ENCODE data around the gene HFE.
"Not testable (repeated sequence)": the region's sequence is repeated elsewhere in the genome, so short reads cannot be mapped to it uniquely, and the experiment has no call there.

The HFE gene

DNA sequence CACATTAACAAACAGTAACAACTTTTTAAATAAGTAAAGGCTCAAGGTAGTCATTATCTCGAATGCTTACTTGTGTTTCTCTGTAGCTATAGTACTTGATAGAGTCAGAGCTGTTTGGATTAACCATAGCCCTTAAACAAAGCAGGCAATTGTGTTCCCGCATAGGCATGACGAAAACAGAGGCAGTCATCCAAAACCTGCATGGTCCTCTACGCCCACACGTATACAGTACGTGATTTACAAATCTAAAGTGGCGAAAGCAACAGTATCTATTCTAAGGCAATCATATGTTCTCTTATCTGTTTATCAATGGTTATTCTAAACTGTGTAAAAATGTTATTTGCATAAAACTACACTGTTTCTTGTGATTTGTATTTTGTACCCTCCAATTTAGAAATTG is 31.8 kb downstream of the HFE start:
- Histone ChIP-seq H2AFZ (ENCODE audit: low read depth, low read length, severe bottlenecking) (peak overlapping the region; percentile 10), H3K4me3 (ENCODE audit: insufficient read depth, low read length, poor library complexity, severe bottlenecking) (no peak overlapping the region), H4K20me1 (ENCODE audit: low read depth, low read length) (no peaks in the 10 kb centered on the region), H3K36me3 (ENCODE audit: low read length) (no peaks in the 10 kb centered on the region), H3F3A (ENCODE audit: insufficient read depth) (peaks cover 18% of the 10 kb centered on the region), H3K9me2 (replicated peaks; ENCODE audit: insufficient read depth, low read length) (no peaks in the 10 kb centered on the region), H3K79me2 (ENCODE audit: insufficient read depth, low read length) (no peaks in the 10 kb centered on the region), H3K9me3 (ENCODE audit: insufficient read depth, low read length) (no peaks in the 10 kb centered on the region), H3K9ac (ENCODE audit: low read length) (no peak overlapping the region), H3K27ac (ENCODE audit: low read depth, low read length) (no peak overlapping the region), H3K4me2 (ENCODE audit: low read depth, low read length, poor library complexity, severe bottlenecking) (no peak overlapping the region), H3K27me3 (ENCODE audit: low read length) (no peaks in the 10 kb centered on the region)
- TF ChIP-seq, protein P1, sequence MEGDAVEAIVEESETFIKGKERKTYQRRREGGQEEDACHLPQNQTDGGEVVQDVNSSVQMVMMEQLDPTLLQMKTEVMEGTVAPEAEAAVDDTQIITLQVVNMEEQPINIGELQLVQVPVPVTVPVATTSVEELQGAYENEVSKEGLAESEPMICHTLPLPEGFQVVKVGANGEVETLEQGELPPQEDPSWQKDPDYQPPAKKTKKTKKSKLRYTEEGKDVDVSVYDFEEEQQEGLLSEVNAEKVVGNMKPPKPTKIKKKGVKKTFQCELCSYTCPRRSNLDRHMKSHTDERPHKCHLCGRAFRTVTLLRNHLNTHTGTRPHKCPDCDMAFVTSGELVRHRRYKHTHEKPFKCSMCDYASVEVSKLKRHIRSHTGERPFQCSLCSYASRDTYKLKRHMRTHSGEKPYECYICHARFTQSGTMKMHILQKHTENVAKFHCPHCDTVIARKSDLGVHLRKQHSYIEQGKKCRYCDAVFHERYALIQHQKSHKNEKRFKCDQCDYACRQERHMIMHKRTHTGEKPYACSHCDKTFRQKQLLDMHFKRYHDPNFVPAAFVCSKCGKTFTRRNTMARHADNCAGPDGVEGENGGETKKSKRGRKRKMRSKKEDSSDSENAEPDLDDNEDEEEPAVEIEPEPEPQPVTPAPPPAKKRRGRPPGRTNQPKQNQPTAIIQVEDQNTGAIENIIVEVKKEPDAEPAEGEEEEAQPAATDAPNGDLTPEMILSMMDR (IDR thresholded peaks at IDR 0.05; ENCODE audit: insufficient read depth, low read length, poor library complexity, severe bottlenecking): no peak
- TF ChIP-seq EZH2phosphoT487 (conservative IDR thresholded peaks at IDR 0.05; ENCODE audit: low read length): no peak

DNA sequence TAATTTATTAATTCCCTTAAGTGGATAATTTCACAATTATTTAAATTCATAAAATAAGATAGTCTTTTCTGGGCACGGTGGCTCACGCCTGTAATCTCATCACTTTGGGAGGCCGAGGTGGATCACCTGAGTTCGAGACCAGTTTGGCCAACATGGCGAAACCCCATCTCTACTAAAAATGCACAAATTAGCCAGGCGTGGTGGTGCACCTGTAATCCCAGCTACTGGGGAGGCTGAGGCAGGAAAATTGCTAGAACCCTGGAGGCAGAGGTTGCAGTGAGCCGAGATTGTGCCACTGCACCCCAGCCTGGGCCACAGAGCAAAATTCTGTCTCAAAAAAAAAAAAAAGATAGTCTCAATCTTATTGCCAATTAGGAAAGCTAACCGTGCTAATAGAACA is 32.9 kb downstream of the HFE start:
- not testable (repeated sequence) for H3K9ac ChIP-seq (ENCODE audit: low read length); H3K9me3 ChIP-seq (ENCODE audit: insufficient read depth, low read length); H3K27me3 ChIP-seq (ENCODE audit: low read length); H4K20me1 ChIP-seq (ENCODE audit: low read depth, low read length); H3K9me2 ChIP-seq (replicated peaks; ENCODE audit: insufficient read depth, low read length); H3K27ac ChIP-seq (ENCODE audit: low read depth, low read length); H3K4me2 ChIP-seq (ENCODE audit: low read depth, low read length, poor library complexity, severe bottlenecking); H3K36me3 ChIP-seq (ENCODE audit: low read length); H3K4me3 ChIP-seq (ENCODE audit: insufficient read depth, low read length, poor library complexity, severe bottlenecking); H3K79me2 ChIP-seq (ENCODE audit: insufficient read depth, low read length); H2AFZ ChIP-seq (ENCODE audit: low read depth, low read length, severe bottlenecking)
- H3F3A ChIP-seq (ENCODE audit: insufficient read depth): peaks cover 29% of the 10 kb centered on the region

DNA sequence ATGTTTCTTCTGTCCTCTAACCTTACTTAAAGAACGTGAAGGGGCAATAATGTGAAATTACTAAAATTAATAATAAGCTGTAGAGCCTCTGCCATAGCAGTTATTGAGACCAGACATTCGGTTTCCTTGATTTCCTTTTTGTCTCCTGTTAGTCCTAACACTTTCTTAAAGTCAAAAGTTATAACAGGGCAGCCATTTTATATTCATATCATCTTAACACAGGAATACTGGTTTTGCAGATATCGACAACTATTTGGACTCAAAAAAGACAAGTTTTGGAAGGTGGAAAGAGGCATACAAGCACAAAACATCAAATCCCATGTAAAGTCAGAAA is 33.5 kb downstream of the HFE start:
- H3K79me2 ChIP-seq (ENCODE audit: insufficient read depth, low read length): no peaks in the 10 kb centered on the region
- H3K36me3 ChIP-seq (ENCODE audit: low read length): no peaks in the 10 kb centered on the region
- no peak for TF ChIP-seq EZH2phosphoT487 (conservative IDR thresholded peaks at IDR 0.05; ENCODE audit: low read length)
- H3K9me2 ChIP-seq (replicated peaks; ENCODE audit: insufficient read depth, low read length): no peaks in the 10 kb centered on the region
- H2AFZ ChIP-seq (ENCODE audit: low read depth, low read length, severe bottlenecking): no peak overlapping the region
- H3K9ac ChIP-seq (ENCODE audit: low read length): no peak overlapping the region
- no peaks in the 10 kb centered on the region for H3K27me3 ChIP-seq (ENCODE audit: low read length)
- peaks cover 33% of the 10 kb centered on the region for H3F3A ChIP-seq (ENCODE audit: insufficient read depth)
- peak overlapping the region; percentile 17; the same call in 1 of the 2 replicates for H3K27ac ChIP-seq (ENCODE audit: low read depth, low read length)
- H3K4me3 ChIP-seq (ENCODE audit: insufficient read depth, low read length, poor library complexity, severe bottlenecking): no peak overlapping the region
- H3K4me2 ChIP-seq (ENCODE audit: low read depth, low read length, poor library complexity, severe bottlenecking): no peak overlapping the region
- no peaks in the 10 kb centered on the region for H3K9me3 ChIP-seq (ENCODE audit: insufficient read depth, low read length)
- H4K20me1 ChIP-seq (ENCODE audit: low read depth, low read length): no peaks in the 10 kb centered on the region

DNA sequence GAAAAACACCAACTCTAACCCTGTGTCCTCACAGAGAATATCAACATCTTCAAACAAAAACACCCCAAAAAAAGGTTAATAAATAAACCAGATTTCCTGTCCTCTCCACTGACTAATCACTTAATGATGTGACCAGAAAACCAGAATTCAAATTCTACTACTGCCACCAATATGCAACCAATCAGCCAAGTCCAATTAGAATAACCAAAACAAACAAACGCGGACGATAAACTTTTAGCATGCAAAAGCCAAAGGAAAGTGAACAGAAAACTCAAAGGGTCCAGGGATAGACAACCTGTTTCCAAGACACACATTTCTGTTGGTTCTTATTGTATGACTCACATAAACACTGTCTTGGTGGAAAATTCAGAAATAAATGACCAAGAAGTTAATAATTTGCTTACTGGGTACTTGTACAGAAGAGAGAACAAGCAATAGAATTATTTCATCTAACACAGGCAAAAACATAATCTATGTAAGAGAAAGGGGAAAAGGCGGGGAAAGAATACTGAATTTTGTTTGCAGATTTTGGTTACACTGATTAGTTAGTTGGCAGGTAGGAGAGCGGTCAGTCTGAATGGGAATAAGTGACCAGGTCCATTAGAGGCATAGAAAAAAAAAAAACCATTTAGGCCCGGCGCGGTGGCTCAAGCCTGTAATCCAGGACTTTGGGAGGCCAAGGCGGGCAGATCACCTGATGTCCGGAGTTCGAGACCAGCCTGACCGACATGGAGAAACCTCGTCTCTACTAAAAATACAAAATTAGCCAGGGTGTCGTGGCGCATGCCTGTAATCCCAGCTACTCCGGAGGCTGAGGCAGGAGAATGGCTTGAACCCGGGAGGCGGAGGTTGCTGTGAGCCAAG is 34.1 kb downstream of the HFE start:
- no peaks in the 10 kb centered on the region for H3K9me2 ChIP-seq (replicated peaks; ENCODE audit: insufficient read depth, low read length)
- no peaks in the 10 kb centered on the region for H3K79me2 ChIP-seq (ENCODE audit: insufficient read depth, low read length)
- H4K20me1 ChIP-seq (ENCODE audit: low read depth, low read length): no peaks in the 10 kb centered on the region
- H3K27me3 ChIP-seq (ENCODE audit: low read length): no peaks in the 10 kb centered on the region
- no peak overlapping the region for H3K4me2 ChIP-seq (ENCODE audit: low read depth, low read length, poor library complexity, severe bottlenecking)
- H2AFZ ChIP-seq (ENCODE audit: low read depth, low read length, severe bottlenecking): no peak overlapping the region
- H3K9ac ChIP-seq (ENCODE audit: low read length): no peak overlapping the region
- peak overlapping the region; percentile 94 for H3K27ac ChIP-seq (ENCODE audit: low read depth, low read length)
- no peaks in the 10 kb centered on the region for H3K36me3 ChIP-seq (ENCODE audit: low read length)
- no peak overlapping the region for H3K4me3 ChIP-seq (ENCODE audit: insufficient read depth, low read length, poor library complexity, severe bottlenecking)
- peaks cover 35% of the 10 kb centered on the region for H3F3A ChIP-seq (ENCODE audit: insufficient read depth)
- no peaks in the 10 kb centered on the region for H3K9me3 ChIP-seq (ENCODE audit: insufficient read depth, low read length)
- TF ChIP-seq, protein P1 (IDR thresholded peaks at IDR 0.05; ENCODE audit: insufficient read depth, low read length, poor library complexity, severe bottlenecking): no peak
- no peak for TF ChIP-seq EZH2phosphoT487 (conservative IDR thresholded peaks at IDR 0.05; ENCODE audit: low read length)

Measured in SU-DHL-6 (cell line).